Smooth muscle cell (in vitro differentiated cells): ENCODE results near the gene FANK1. TPM values are rescaled to one million over a fixed set of nuclear protein-coding genes. Genes with fewer than 3 reads are reported as not detected.

ENCODE experiments used
- DNase-seq: peaks from one replicate; lab custom pipeline; 2025; ENCODE audit not compliant: unreplicated experiment; lab: John Stamatoyannopoulos, UW
- H2AFZ ChIP-seq: fragments of 200-600 bp; sonication (generic); 2 replicates; pipeline ENCODE4 v1.6.0; 2016; ENCODE audit warnings: antibody characterized with exemption, low read depth, mild to moderate bottlenecking
- H3F3A ChIP-seq: fragments of 200-600 bp; sonication (generic); 2 replicates; pipeline ENCODE4 v1.6.0; 2017; ENCODE audit warnings: antibody characterized with exemption, low read depth
- H3K27ac ChIP-seq: fragments of 200-600 bp; sonication (generic); 2 replicates; pipeline ENCODE4 v1.5.1; 2016; ENCODE audit warnings: low read depth, mild to moderate bottlenecking
- H3K27me3 ChIP-seq: fragments of 200-600 bp; sonication (generic); 2 replicates; pipeline ENCODE4 v1.6.1; 2016; ENCODE audit warnings: low read depth, mild to moderate bottlenecking
- H3K36me3 ChIP-seq: fragments of 200-600 bp; sonication (generic); 2 replicates; pipeline ENCODE4 v1.5.1; 2016; ENCODE audit warnings: low read depth
- H3K4me1 ChIP-seq: fragments of 200-600 bp; sonication (generic); 2 replicates; pipeline ENCODE4 v1.5.1; 2016; ENCODE audit warnings: low read depth
- H3K4me2 ChIP-seq: fragments of 200-600 bp; sonication (generic); 2 replicates; pipeline ENCODE4 v1.6.0; 2016; ENCODE audit warnings: mild to moderate bottlenecking
- H3K4me3 ChIP-seq: fragments of 200-600 bp; sonication (generic); 2 replicates; pipeline ENCODE4 v1.5.1; 2016; ENCODE audit warnings: mild to moderate bottlenecking
- H3K79me2 ChIP-seq: fragments of 200-600 bp; sonication (generic); 2 replicates; pipeline ENCODE4 v1.6.0; 2016; ENCODE audit warnings: low read depth, mild to moderate bottlenecking
- H3K9ac ChIP-seq: fragments of 200-600 bp; sonication (generic); 2 replicates; pipeline ENCODE4 v1.6.0; 2016; ENCODE audit warnings: low read depth
- H3K9me3 ChIP-seq: fragments of 200-600 bp; sonication (generic); replicated peaks from 2 replicates; pipeline ENCODE4 v1.5.1; 2016; ENCODE audit warnings: low read depth
- H4K20me1 ChIP-seq: fragments of 200-600 bp; sonication (generic); 2 replicates; pipeline ENCODE4 v1.6.0; 2016; ENCODE audit warnings: low read depth
- WGBS: methylation state at CpG from one replicate; pipeline ENCODE4 v1.1.7; 2016; ENCODE audit warnings: low lambda C conversion rate; 5-methylcytosine and 5-hydroxymethylcytosine counted together
- polyA plus RNA-seq: library from polyadenylated mRNA; unstranded; fragments of >200 nt; fragmentation: Nextera tagmentation; extraction: Ambion mirVana; gene quantifications from 2 replicates; pipeline ENCODE4 v1.2.1, GENCODE V29; 2016
- total RNA-seq: library from RNA; depleted of rRNA; stranded (reverse); fragments of >200 nt; gene quantifications from 2 replicates; pipeline ENCODE4 v1.2.3, GENCODE V29; 2014
- TF ChIP-seq, protein P1 (sequence below): fragments of 200-600 bp; sonication (generic); IDR thresholded peaks from 2 replicates; pipeline ENCODE4 v1.5.1; 2017; ENCODE audit warnings: borderline replicate concordance, mild to moderate bottlenecking, antibody characterized with exemption; ENCODE audit not compliant: insufficient read depth, poor library complexity, severe bottlenecking

FANK1 gene
- total and polyA plus RNA-seq, 2 experiments from 2014 or later, result 5.8 to 6.6 TPM

GRCh38 chr10:126017961-126018560, 121.7 kb downstream of the FANK1 start:
- H3K4me1 ChIP-seq, result peaks cover 11% of the 10 kb centered on the region
- no peak overlapping the region for H2AFZ ChIP-seq
- no peak overlapping the region for H3K27ac ChIP-seq
- no peak overlapping the region for H3K4me2 ChIP-seq
- no peak overlapping the region for H3K9ac ChIP-seq
- H3K9me3 ChIP-seq, result no peaks in the 10 kb centered on the region
- no peaks in the 10 kb centered on the region for H3K27me3 ChIP-seq
- DNase-seq, result no peak
- WGBS, result 70% methylated on average over 2 of the region's 2 CpGs
- no peaks in the 10 kb centered on the region for H4K20me1 ChIP-seq
- H3K79me2 ChIP-seq, result no peaks in the 10 kb centered on the region
- peaks cover 7% of the 10 kb centered on the region for H3F3A ChIP-seq
- TF ChIP-seq, protein P1, sequence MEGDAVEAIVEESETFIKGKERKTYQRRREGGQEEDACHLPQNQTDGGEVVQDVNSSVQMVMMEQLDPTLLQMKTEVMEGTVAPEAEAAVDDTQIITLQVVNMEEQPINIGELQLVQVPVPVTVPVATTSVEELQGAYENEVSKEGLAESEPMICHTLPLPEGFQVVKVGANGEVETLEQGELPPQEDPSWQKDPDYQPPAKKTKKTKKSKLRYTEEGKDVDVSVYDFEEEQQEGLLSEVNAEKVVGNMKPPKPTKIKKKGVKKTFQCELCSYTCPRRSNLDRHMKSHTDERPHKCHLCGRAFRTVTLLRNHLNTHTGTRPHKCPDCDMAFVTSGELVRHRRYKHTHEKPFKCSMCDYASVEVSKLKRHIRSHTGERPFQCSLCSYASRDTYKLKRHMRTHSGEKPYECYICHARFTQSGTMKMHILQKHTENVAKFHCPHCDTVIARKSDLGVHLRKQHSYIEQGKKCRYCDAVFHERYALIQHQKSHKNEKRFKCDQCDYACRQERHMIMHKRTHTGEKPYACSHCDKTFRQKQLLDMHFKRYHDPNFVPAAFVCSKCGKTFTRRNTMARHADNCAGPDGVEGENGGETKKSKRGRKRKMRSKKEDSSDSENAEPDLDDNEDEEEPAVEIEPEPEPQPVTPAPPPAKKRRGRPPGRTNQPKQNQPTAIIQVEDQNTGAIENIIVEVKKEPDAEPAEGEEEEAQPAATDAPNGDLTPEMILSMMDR, result no peak
- no peak overlapping the region for H3K4me3 ChIP-seq
- H3K36me3 ChIP-seq, result no peaks in the 10 kb centered on the region

GRCh38 chr10:126021833-126022500, 125.6 kb downstream of the FANK1 start:
- H3K79me2 ChIP-seq, result peaks cover 8% of the 10 kb centered on the region
- H3K27me3 ChIP-seq, result no peaks in the 10 kb centered on the region
- H3K4me3 ChIP-seq, result no peak overlapping the region
- no peak overlapping the region for H3K9ac ChIP-seq
- H3K9me3 ChIP-seq, result no peaks in the 10 kb centered on the region
- H3K27ac ChIP-seq, result no peak overlapping the region
- no peaks in the 10 kb centered on the region for H3F3A ChIP-seq
- H3K4me1 ChIP-seq, result no peaks in the 10 kb centered on the region
- WGBS, result 95% methylated on average over 5 of the region's 5 CpGs
- no peak overlapping the region for H2AFZ ChIP-seq
- no peak overlapping the region for H3K4me2 ChIP-seq
- DNase-seq, result no peak
- H4K20me1 ChIP-seq, result no peaks in the 10 kb centered on the region
- no peaks in the 10 kb centered on the region for H3K36me3 ChIP-seq
- TF ChIP-seq, protein P1, result no peak

DNA sequence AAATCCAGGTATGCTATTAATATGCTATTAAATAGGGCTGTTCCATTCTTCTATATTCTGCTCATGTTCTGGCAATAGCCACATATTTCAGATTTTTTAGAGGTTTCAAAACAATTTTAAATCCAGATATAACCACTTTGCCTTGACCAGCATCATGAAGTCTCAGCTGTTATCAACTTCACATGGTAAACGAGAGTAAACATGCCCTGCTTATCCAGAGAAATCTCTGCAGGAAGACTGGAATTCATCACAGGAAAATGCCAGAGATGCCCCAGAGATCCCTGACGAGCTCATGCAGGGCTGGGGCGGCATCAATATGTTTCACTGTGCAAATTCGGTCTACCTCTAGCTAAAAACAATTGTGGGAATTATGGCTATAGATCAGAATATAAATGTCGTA, 126.5 kb downstream of the FANK1 start:
- H3K9ac ChIP-seq, result no peak overlapping the region
- no peak overlapping the region for H3K27ac ChIP-seq
- 69% methylated on average over 5 of the region's 5 CpGs for WGBS
- H3K9me3 ChIP-seq, result peaks cover 3% of the 10 kb centered on the region
- no peak overlapping the region for H2AFZ ChIP-seq
- H4K20me1 ChIP-seq, result no peaks in the 10 kb centered on the region
- no peak overlapping the region for H3K4me3 ChIP-seq
- H3K4me2 ChIP-seq, result no peak overlapping the region
- H3F3A ChIP-seq, result no peaks in the 10 kb centered on the region
- H3K36me3 ChIP-seq, result no peaks in the 10 kb centered on the region
- no peaks in the 10 kb centered on the region for H3K4me1 ChIP-seq
- H3K79me2 ChIP-seq, result peaks cover 8% of the 10 kb centered on the region
- H3K27me3 ChIP-seq, result no peaks in the 10 kb centered on the region
- TF ChIP-seq, protein P1, result no peak
- no peak for DNase-seq
